GM15510 (cell line): ENCODE measurements around the gene LRRC26.

Experiments used
- POLR2A ChIP-seq: IDR thresholded peaks from 3 replicates; pipeline ENCODE4 v1.6.1; 2011; ENCODE audit warnings: borderline replicate concordance; ENCODE audit not compliant: insufficient read length; ENCODE audit errors: extremely low read depth

The LRRC26 gene

GRCh38 chr9:137204731-137205125, 34.9 kb upstream of the LRRC26 start:
- no peak for TF ChIP-seq POLR2A

- TF ChIP-seq POLR2A, result no peak
Measured at GRCh38 chr9:137202966-137203365, 33.1 kb upstream of the LRRC26 start.

GRCh38 chr9:137201205-137201868, 31.5 kb upstream of the LRRC26 start:
- no peak for TF ChIP-seq POLR2A

- peak; percentile 94 for TF ChIP-seq POLR2A
Measured at GRCh38 chr9:137200311-137201204, 30.7 kb upstream of the LRRC26 start, which contains the start of gene TPRN. TPRN (minus strand) TSS chr9:137200741; CDS start chr9:137200711, 30 bp downstream.

GRCh38 chr9:137199411-137200121, 29.7 kb upstream of the LRRC26 start:
- TF ChIP-seq POLR2A, result no peak

GRCh38 chr9:137198902-137199283, 29.0 kb upstream of the LRRC26 start:
- TF ChIP-seq POLR2A, result no peak

GRCh38 chr9:137198051-137198901, 28.4 kb upstream of the LRRC26 start:
- TF ChIP-seq POLR2A, result no peak

GRCh38 chr9:137195525-137196220, 25.8 kb upstream of the LRRC26 start:
- TF ChIP-seq POLR2A, result no peak

- no peak for TF ChIP-seq POLR2A
Measured at GRCh38 chr9:137194909-137195308, 25.1 kb upstream of the LRRC26 start.

GRCh38 chr9:137194388-137194787, 24.5 kb upstream of the LRRC26 start:
- no peak for TF ChIP-seq POLR2A

GRCh38 chr9:137193771-137194170, 23.9 kb upstream of the LRRC26 start:
- no peak for TF ChIP-seq POLR2A

- TF ChIP-seq POLR2A, result no peak
Measured at GRCh38 chr9:137192859-137193258, 23.0 kb upstream of the LRRC26 start.

GRCh38 chr9:137192448-137192780, 22.6 kb upstream of the LRRC26 start:
- TF ChIP-seq POLR2A, result no peak
